Measurements from ENCODE around the gene AASS.

The AASS gene

DNA sequence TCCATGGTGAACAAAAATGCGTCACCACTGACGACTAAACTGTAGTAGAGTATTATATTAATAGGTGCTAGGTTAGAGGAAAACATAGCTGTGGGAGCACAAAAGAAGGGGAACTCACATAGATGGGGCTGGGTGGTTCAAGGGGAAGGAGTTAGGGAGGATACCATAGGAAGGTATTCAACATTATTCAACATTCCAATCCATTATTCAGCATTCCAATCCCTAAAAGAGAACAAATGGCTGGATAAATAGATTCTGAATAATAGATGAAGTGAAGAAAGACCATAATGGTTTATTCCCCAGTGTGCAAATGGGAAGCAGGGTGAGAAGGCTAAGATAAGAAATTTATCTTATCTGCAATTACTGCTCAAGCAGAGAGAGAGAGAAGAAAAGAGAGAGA, 61.4 kb downstream of the AASS start:
- no peak overlapping the region for H2BK15ac ChIP-seq (ENCODE audit: low read depth, poor library complexity, severe bottlenecking)
- no peak overlapping the region for H2AFZ ChIP-seq (ENCODE audit: low read depth, low read length)
- H3K4me2 ChIP-seq (ENCODE audit: low read length, poor library complexity, severe bottlenecking) = no peak overlapping the region
- peaks cover under 1 to 43% of the 10 kb centered on the region in 2 experiments for H3K36me3 ChIP-seq (ENCODE audit: control insufficient read depth in 1 of 2, insufficient read depth in 2 of 2, low read depth in 1 of 2, low read length in 2 of 2)
- WGBS = 100% methylated on average over 2 of the region's 2 CpGs
- no peak overlapping the region for H4K91ac ChIP-seq (ENCODE audit: low read length)
- H3K23ac ChIP-seq (ENCODE audit: low read length in 2 of 2) = no peak overlapping the region
- H3K14ac ChIP-seq (ENCODE audit: low read length in 2 of 2) = no peak overlapping the region
- H2AK5ac ChIP-seq (ENCODE audit: low read length, severe bottlenecking) = no peak overlapping the region
- H3K18ac ChIP-seq (ENCODE audit: low read depth in 1 of 2, low read length in 2 of 2) = no peak overlapping the region
- H3K27me3 ChIP-seq (ENCODE audit: control insufficient read depth in 1 of 2, insufficient read depth in 1 of 2, low read length in 2 of 2) = no peaks in the 10 kb centered on the region
- no peak overlapping the region for H4K8ac ChIP-seq (ENCODE audit: low read length)
- H3K9me3 ChIP-seq (ENCODE audit: control insufficient read depth, low read length) = no peaks in the 10 kb centered on the region
- no peak overlapping the region for H2BK120ac ChIP-seq (ENCODE audit: low read depth, low read length)
- no peak overlapping the region for H3K4me3 ChIP-seq (ENCODE audit: insufficient read depth in 1 of 2, low read depth in 1 of 2, low read length in 2 of 2)
- no peak overlapping the region for H3K4ac ChIP-seq (ENCODE audit: low read depth in 1 of 2, low read length in 2 of 2)
- H2BK12ac ChIP-seq (ENCODE audit: low read length in 2 of 2) = no peak overlapping the region
- H2BK5ac ChIP-seq (ENCODE audit: low read depth, low read length, poor library complexity, severe bottlenecking) = no peak overlapping the region
- no peak overlapping the region for H3K27ac ChIP-seq (ENCODE audit: low read length, poor library complexity, severe bottlenecking)
- no peaks in the 10 kb centered on the region for H3K4me1 ChIP-seq (ENCODE audit: control insufficient read depth, insufficient read depth, low read depth, low read length)
- no peaks in the 10 kb centered on the region for H3K79me1 ChIP-seq (replicated peaks; ENCODE audit: low read length, poor library complexity, severe bottlenecking)
- no peak for DNase-seq
- no peak overlapping the region for H3K9ac ChIP-seq (ENCODE audit: low read length)

GRCh38 chr7:122082160-122082559, 61.9 kb downstream of the AASS start:
- Histone ChIP-seq H3K4me1 (ENCODE audit: control insufficient read depth, insufficient read depth, low read depth, low read length) (no peaks in the 10 kb centered on the region), H3K27me3 (ENCODE audit: control insufficient read depth in 1 of 2, insufficient read depth in 1 of 2, low read length in 2 of 2) (no peaks in the 10 kb centered on the region), H3K27ac (ENCODE audit: low read length, poor library complexity, severe bottlenecking) (no peak overlapping the region), H3K79me1 (replicated peaks; ENCODE audit: low read length, poor library complexity, severe bottlenecking) (no peaks in the 10 kb centered on the region), H4K91ac (ENCODE audit: low read length) (no peak overlapping the region), H2AK5ac (ENCODE audit: low read length, severe bottlenecking) (no peak overlapping the region), H4K8ac (ENCODE audit: low read length) (peak overlapping the region; percentile 27), H3K9me3 (ENCODE audit: control insufficient read depth, low read length) (no peaks in the 10 kb centered on the region), H2BK5ac (ENCODE audit: low read depth, low read length, poor library complexity, severe bottlenecking) (no peak overlapping the region), H3K4ac (ENCODE audit: low read depth in 1 of 2, low read length in 2 of 2) (no peak overlapping the region), H3K9ac (ENCODE audit: low read length) (no peak overlapping the region), H3K23ac (ENCODE audit: low read length in 2 of 2) (no peak overlapping the region), H3K4me2 (ENCODE audit: low read length, poor library complexity, severe bottlenecking) (no peak overlapping the region), H2BK12ac (ENCODE audit: low read length in 2 of 2) (no peak overlapping the region), H3K14ac (ENCODE audit: low read length in 2 of 2) (no peak overlapping the region), H3K4me3 (ENCODE audit: insufficient read depth in 1 of 2, low read depth in 1 of 2, low read length in 2 of 2) (no peak overlapping the region), H3K36me3 (ENCODE audit: control insufficient read depth in 1 of 2, insufficient read depth in 2 of 2, low read depth in 1 of 2, low read length in 2 of 2) (peaks cover 5 to 48% of the 10 kb centered on the region in 2 experiments), H3K18ac (ENCODE audit: low read depth in 1 of 2, low read length in 2 of 2) (no peak overlapping the region), H2AFZ (ENCODE audit: low read depth, low read length) (no peak overlapping the region), H2BK120ac (ENCODE audit: low read depth, low read length) (no peak overlapping the region), H2BK15ac (ENCODE audit: low read depth, poor library complexity, severe bottlenecking) (no peak overlapping the region)
- no peak for DNase-seq

GRCh38 chr7:122073635-122074034, 70.4 kb downstream of the AASS start:
- no peak overlapping the region for H2BK5ac ChIP-seq (ENCODE audit: low read depth, low read length, poor library complexity, severe bottlenecking)
- H3K14ac ChIP-seq (ENCODE audit: low read length in 2 of 2) = no peak overlapping the region
- H3K36me3 ChIP-seq (ENCODE audit: control insufficient read depth in 1 of 2, insufficient read depth in 2 of 2, low read depth in 1 of 2, low read length in 2 of 2) = peaks cover 8 to 28% of the 10 kb centered on the region in 2 experiments
- 92% methylated on average over 2 of the region's 3 CpGs for WGBS
- no peaks in the 10 kb centered on the region for H3K4me1 ChIP-seq (ENCODE audit: control insufficient read depth, insufficient read depth, low read depth, low read length)
- H2BK12ac ChIP-seq (ENCODE audit: low read length in 2 of 2) = no peak overlapping the region
- no peak overlapping the region for H3K18ac ChIP-seq (ENCODE audit: low read depth in 1 of 2, low read length in 2 of 2)
- no peak overlapping the region for H3K9ac ChIP-seq (ENCODE audit: low read length)
- H4K8ac ChIP-seq (ENCODE audit: low read length) = no peak overlapping the region
- no peak overlapping the region for H4K91ac ChIP-seq (ENCODE audit: low read length)
- H3K23ac ChIP-seq (ENCODE audit: low read length in 2 of 2) = no peak overlapping the region
- H3K4me2 ChIP-seq (ENCODE audit: low read length, poor library complexity, severe bottlenecking) = no peak overlapping the region
- H3K79me1 ChIP-seq (replicated peaks; ENCODE audit: low read length, poor library complexity, severe bottlenecking) = no peaks in the 10 kb centered on the region
- no peak overlapping the region for H3K4me3 ChIP-seq (ENCODE audit: insufficient read depth in 1 of 2, low read depth in 1 of 2, low read length in 2 of 2)
- no peak overlapping the region for H2AFZ ChIP-seq (ENCODE audit: low read depth, low read length)
- H2BK15ac ChIP-seq (ENCODE audit: low read depth, poor library complexity, severe bottlenecking) = no peak overlapping the region
- no peaks in the 10 kb centered on the region for H3K27me3 ChIP-seq (ENCODE audit: control insufficient read depth in 1 of 2, insufficient read depth in 1 of 2, low read length in 2 of 2)
- H3K27ac ChIP-seq (ENCODE audit: low read length, poor library complexity, severe bottlenecking) = no peak overlapping the region
- H3K4ac ChIP-seq (ENCODE audit: low read depth in 1 of 2, low read length in 2 of 2) = no peak overlapping the region
- no peaks in the 10 kb centered on the region for H3K9me3 ChIP-seq (ENCODE audit: control insufficient read depth, low read length)
- DNase-seq = no peak
- H2AK5ac ChIP-seq (ENCODE audit: low read length, severe bottlenecking) = no peak overlapping the region
- no peak overlapping the region for H2BK120ac ChIP-seq (ENCODE audit: low read depth, low read length)

DNA sequence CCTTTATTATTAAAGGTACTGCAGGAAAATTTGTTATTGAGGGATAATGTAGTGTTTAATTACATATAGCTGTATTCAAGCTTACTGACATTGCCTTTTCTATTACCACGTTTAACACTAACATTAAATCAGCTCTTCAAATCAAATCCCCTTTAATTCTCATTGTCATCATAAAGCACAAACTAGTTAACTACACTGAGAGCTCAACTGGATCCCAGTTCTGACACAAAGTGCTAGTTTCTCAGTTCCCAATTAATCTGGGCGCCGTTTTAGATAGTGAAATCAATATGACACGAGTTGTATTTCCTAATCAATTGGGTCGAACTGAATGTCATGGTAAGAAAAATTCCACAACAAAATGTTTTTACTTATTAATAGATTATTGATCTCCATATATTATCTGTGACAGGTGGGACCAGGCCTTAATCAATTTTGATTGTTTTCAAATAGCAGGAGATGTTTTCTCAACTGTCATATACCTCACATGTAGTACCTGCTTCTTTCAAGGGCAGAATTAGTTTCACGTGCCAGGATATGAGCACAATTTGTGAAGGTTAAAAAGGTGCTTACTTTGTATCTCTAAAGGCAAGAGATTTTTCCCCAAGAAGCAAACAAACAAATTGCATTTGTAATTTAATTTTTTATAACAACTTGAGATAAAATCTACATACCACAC, 71.0 kb downstream of the AASS start:
- no peak overlapping the region for H3K4me2 ChIP-seq (ENCODE audit: low read length, poor library complexity, severe bottlenecking)
- peaks cover 8 to 27% of the 10 kb centered on the region in 2 experiments for H3K36me3 ChIP-seq (ENCODE audit: control insufficient read depth in 1 of 2, insufficient read depth in 2 of 2, low read depth in 1 of 2, low read length in 2 of 2)
- WGBS = 99% methylated on average over 3 of the region's 6 CpGs
- no peaks in the 10 kb centered on the region for H3K9me3 ChIP-seq (ENCODE audit: control insufficient read depth, low read length)
- H3K18ac ChIP-seq (ENCODE audit: low read depth in 1 of 2, low read length in 2 of 2) = no peak overlapping the region
- H2AK5ac ChIP-seq (ENCODE audit: low read length, severe bottlenecking) = no peak overlapping the region
- DNase-seq = no peak
- H3K9ac ChIP-seq (ENCODE audit: low read length) = no peak overlapping the region
- H2BK15ac ChIP-seq (ENCODE audit: low read depth, poor library complexity, severe bottlenecking) = no peak overlapping the region
- no peak overlapping the region for H2BK5ac ChIP-seq (ENCODE audit: low read depth, low read length, poor library complexity, severe bottlenecking)
- no peaks in the 10 kb centered on the region for H3K4me1 ChIP-seq (ENCODE audit: control insufficient read depth, insufficient read depth, low read depth, low read length)
- no peak overlapping the region for H2BK12ac ChIP-seq (ENCODE audit: low read length in 2 of 2)
- H3K27ac ChIP-seq (ENCODE audit: low read length, poor library complexity, severe bottlenecking) = no peak overlapping the region
- H3K4ac ChIP-seq (ENCODE audit: low read depth in 1 of 2, low read length in 2 of 2) = no peak overlapping the region
- no peak overlapping the region for H3K4me3 ChIP-seq (ENCODE audit: insufficient read depth in 1 of 2, low read depth in 1 of 2, low read length in 2 of 2)
- H3K14ac ChIP-seq (ENCODE audit: low read length in 2 of 2) = no peak overlapping the region
- no peak overlapping the region for H2BK120ac ChIP-seq (ENCODE audit: low read depth, low read length)
- H4K8ac ChIP-seq (ENCODE audit: low read length) = no peak overlapping the region
- no peaks in the 10 kb centered on the region for H3K79me1 ChIP-seq (replicated peaks; ENCODE audit: low read length, poor library complexity, severe bottlenecking)
- no peaks in the 10 kb centered on the region for H3K27me3 ChIP-seq (ENCODE audit: control insufficient read depth in 1 of 2, insufficient read depth in 1 of 2, low read length in 2 of 2)
- no peak overlapping the region for H4K91ac ChIP-seq (ENCODE audit: low read length)
- H3K23ac ChIP-seq (ENCODE audit: low read length in 2 of 2) = no peak overlapping the region
- no peak overlapping the region for H2AFZ ChIP-seq (ENCODE audit: low read depth, low read length)
